Upper lobe of right lung (tissue), 1 donor: ENCODE data around the gene EHBP1L1. TPM values are rescaled to one million over a fixed set of nuclear protein-coding genes. Genes with fewer than 3 reads are reported as not detected.

Experiments used
- ATAC-seq: fragments of 200-7000 bp; cut with Tn5 transposase; one replicate; pipeline ENCODE4 v1.9.1; 2020; ENCODE audit warnings: mild to moderate bottlenecking, moderate library complexity
- DNase-seq: peaks from one replicate; pipeline ENCODE4 v3.0.0-alpha.2; 2020
- H3K27ac ChIP-seq: fragments of 200-600 bp; one replicate; pipeline ENCODE4 v1.8.0; 2022
- H3K27me3 ChIP-seq: fragments of 200-600 bp; one replicate; pipeline ENCODE4 v1.8.0; 2022; ENCODE audit warnings: mild to moderate bottlenecking
- H3K36me3 ChIP-seq: fragments of 200-600 bp; one replicate; pipeline ENCODE4 v1.8.0; 2022
- H3K4me1 ChIP-seq: fragments of 200-600 bp; one replicate; pipeline ENCODE4 v1.8.0; 2022
- H3K4me3 ChIP-seq: fragments of 200-600 bp; one replicate; pipeline ENCODE4 v1.8.0; 2022; ENCODE audit warnings: mild to moderate bottlenecking
- H3K9me3 ChIP-seq: fragments of 200-600 bp; one replicate; pipeline ENCODE4 v1.8.0; 2022
- intact Hi-C: fragments of 100-400 bp; cut with DNase I; formaldehyde crosslinking; loops from one replicate; pipeline ENCODE4 v1.11.0; 2022
- total RNA-seq: library from RNA; stranded (reverse); fragmentation: NEBNext Ultra II Directional; extraction: Animal tissue kit (Norgen Biotek cat#: 25700); gene quantifications from one replicate; pipeline ENCODE4 v1.2.1, GENCODE V29; 2021
- TF ChIP-seq, protein P1 (sequence below): fragments of 200-600 bp; IDR thresholded peaks from one replicate; pipeline ENCODE4 v1.8.0; 2022; ENCODE audit warnings: antibody characterized with exemption
- donor health status: DM: no; HTN: yes; CAD: no; lungs with severe emphysema.

The EHBP1L1 gene
- total RNA-seq, 1 donor from 2014 or later, result 88.3 TPM

DNA sequence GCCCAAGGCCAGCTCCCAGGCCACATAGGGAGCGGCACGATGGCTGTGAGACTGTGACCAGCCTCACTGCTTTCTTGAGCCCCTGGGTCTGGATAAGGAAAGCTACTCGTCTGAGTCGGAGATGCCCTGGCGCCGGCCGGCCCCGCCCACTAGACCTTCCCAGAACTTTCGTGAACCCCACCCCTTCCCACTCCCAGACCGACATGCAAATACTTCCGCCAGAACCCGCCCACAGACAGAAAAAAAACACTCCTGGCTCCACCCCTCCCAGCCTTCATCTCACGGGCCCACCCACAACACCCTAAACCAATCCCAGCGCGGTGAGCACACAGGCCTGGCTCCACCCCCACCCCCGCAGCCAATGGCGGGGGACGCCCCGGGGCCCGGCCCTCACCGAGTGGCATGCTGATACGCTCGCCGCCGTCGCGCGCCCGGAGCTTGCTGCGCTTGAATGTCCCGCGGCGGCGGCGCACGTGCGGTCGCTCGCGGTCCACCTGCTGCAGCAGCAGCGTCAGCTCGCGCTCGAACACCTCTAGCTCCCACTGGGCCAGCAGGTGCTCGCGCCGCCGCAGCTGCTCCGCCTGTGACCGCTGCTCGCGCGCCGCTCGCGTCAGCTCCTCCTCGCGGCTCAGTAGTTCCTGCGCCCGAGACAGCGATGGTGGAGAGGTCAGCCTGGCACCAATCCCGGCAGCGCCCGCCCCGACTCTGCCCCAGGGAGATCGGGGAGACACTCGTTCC lies 31.2 kb downstream of the EHBP1L1 start:
- no peaks in the 10 kb centered on the region for H3K9me3 ChIP-seq
- intact Hi-C loops, result no loop called here
- H3K27ac ChIP-seq, result peak overlapping the region; percentile 55
- ATAC-seq (peak; percentile 96), DNase-seq (peak; percentile 95)
- H3K36me3 ChIP-seq, result peaks cover 69% of the 10 kb centered on the region
- peaks cover 39% of the 10 kb centered on the region for H3K4me1 ChIP-seq
- peak overlapping the region; percentile 23 for H3K4me3 ChIP-seq
- H3K27me3 ChIP-seq, result no peaks in the 10 kb centered on the region
- TF ChIP-seq, protein P1, sequence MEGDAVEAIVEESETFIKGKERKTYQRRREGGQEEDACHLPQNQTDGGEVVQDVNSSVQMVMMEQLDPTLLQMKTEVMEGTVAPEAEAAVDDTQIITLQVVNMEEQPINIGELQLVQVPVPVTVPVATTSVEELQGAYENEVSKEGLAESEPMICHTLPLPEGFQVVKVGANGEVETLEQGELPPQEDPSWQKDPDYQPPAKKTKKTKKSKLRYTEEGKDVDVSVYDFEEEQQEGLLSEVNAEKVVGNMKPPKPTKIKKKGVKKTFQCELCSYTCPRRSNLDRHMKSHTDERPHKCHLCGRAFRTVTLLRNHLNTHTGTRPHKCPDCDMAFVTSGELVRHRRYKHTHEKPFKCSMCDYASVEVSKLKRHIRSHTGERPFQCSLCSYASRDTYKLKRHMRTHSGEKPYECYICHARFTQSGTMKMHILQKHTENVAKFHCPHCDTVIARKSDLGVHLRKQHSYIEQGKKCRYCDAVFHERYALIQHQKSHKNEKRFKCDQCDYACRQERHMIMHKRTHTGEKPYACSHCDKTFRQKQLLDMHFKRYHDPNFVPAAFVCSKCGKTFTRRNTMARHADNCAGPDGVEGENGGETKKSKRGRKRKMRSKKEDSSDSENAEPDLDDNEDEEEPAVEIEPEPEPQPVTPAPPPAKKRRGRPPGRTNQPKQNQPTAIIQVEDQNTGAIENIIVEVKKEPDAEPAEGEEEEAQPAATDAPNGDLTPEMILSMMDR, result no peak

DNA sequence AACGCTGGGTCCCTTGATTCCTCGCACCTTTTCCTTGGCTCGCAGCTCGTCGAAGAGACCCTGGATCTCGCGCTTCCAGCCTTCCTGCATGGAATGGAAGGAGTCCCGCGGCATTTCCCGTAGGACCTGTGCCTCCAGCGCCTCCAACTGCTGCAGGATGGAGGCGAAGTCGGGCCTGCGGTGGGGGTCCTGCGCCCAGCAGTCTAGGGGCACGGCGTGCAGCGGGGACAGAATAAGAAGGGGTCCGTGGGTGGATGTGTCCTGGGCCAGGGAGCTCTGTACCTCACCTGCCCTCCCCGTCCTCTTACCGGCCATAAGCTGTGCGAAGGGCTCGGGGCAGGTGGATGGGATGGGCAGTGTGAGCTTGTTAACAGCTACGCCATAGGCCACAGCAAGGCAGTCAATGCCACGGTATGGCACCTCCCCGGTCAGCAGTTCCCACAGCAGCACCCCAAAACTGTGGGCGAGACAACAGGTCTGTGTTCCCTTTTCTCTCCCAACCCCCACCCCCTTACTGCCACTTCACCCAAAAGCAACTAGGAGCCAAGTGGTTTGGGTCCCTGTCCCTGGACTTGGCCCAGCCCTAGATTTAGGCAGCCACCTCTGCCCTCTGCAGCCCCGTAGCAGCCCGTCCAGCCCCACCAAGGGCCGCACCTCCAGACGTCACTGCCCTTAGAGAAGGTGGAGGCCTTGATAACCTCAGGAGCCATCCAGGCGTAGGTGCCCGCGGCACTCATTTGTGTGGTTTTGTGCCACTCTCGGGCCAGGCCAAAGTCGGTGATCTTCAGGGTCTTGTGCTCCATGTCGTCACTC lies 32.0 kb downstream of the EHBP1L1 start:
- Histone ChIP-seq H3K36me3 (peaks cover 68% of the 10 kb centered on the region), H3K27me3 (no peaks in the 10 kb centered on the region), H3K27ac (peak overlapping the region; percentile 55), H3K9me3 (no peaks in the 10 kb centered on the region), H3K4me3 (peak overlapping the region; percentile 19), H3K4me1 (peaks cover 46% of the 10 kb centered on the region)
- no peak for DNase-seq
- TF ChIP-seq, protein P1, result no peak
- intact Hi-C loops, result no loop called here
- ATAC-seq, result no peak

DNA sequence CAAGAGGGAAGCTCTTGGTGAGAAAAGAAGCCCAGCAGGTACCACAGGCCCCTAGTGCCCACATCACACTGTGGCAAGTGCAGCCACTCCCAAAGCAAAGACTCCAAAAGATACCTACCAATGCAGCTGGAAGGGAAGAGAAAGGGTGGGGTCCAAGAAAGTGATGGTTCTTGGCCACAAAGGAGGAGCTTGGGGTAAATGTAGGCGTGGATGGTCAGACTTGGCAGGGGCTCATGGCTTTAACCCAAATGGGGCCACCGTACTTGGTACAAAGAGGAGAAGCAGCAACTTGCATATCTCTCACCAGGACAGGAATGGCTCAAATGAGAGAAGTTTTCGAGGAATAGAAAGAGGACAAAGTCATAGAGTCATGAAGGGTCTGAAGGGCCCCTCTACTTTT lies 33.4 kb downstream of the EHBP1L1 start:
- no peak for DNase-seq
- Histone ChIP-seq H3K9me3 (no peaks in the 10 kb centered on the region), H3K27ac (no peak overlapping the region), H3K27me3 (no peaks in the 10 kb centered on the region), H3K36me3 (peaks cover 55% of the 10 kb centered on the region), H3K4me1 (peaks cover 52% of the 10 kb centered on the region), H3K4me3 (no peak overlapping the region)
- ATAC-seq, result no peak
- TF ChIP-seq, protein P1, result no peak
- intact Hi-C loops, result no loop called here

DNA sequence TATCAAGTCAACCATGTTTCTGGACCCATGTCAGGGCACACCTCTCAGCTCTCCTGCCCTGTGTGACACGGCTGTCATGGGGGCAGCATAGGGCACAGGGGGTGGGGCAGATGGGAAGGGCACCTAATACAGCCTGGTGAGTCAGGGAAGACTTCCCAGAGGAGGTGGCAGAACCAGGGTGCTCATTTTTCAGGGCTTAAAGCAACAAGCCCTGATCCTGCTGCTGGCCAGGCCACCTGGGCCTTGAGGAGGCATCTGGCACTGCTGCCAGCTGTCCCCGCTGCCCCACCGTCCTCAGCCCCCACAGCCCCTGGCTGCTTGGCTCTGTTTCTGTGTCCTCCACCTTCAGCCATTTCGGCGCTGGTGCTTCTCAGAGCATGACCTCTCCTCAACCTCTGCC lies 33.8 kb downstream of the EHBP1L1 start:
- no peaks in the 10 kb centered on the region for H3K27me3 ChIP-seq
- H3K36me3 ChIP-seq, result peaks cover 51% of the 10 kb centered on the region
- intact Hi-C loops, result no loop called here
- TF ChIP-seq, protein P1, result no peak
- peaks cover 52% of the 10 kb centered on the region for H3K4me1 ChIP-seq
- no peak for DNase-seq
- no peaks in the 10 kb centered on the region for H3K9me3 ChIP-seq
- peak overlapping the region; percentile 17 for H3K27ac ChIP-seq
- peak overlapping the region; percentile 93 for H3K4me3 ChIP-seq
- no peak for ATAC-seq

DNA sequence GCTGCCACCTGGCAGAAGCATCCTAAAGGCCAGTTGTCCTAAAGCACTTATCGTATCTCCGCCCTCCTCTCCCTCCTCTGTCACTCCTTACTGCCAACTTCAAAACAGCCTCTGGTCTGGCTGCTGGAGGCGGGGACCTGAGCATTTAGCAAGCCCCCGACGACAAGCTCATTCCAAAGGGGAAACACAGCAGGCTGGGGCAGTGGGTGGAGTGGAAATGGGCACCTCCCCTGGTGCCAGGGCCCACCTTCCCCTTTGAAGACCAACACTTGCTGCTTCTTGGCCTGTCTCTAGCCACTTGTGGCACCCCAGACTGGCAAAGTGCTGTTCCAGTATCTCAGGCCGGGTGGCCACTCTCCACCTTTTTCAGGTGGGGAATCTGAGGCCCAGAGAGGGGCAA lies 34.6 kb downstream of the EHBP1L1 start:
- TF ChIP-seq, protein P1, result no peak
- Histone ChIP-seq H3K4me1 (peaks cover 52% of the 10 kb centered on the region), H3K9me3 (no peaks in the 10 kb centered on the region), H3K4me3 (peak overlapping the region; percentile 93), H3K27me3 (no peaks in the 10 kb centered on the region), H3K36me3 (peaks cover 43% of the 10 kb centered on the region), H3K27ac (peak overlapping the region; percentile 95)
- no peak for ATAC-seq
- intact Hi-C loops, result no loop called here
- no peak for DNase-seq
